Fibroblast of lung (primary cell): Measurements from ENCODE around the gene TRPM3. TPM values are rescaled to one million over a fixed set of nuclear protein-coding genes. Genes with fewer than 3 reads are reported as not detected.

Source experiments
- DNase-seq, 2 donors: peaks; one replicate each; pipeline versions ENCODE4 v3.0.0 to v3.0.0-alpha.2; 2010; ENCODE audit warnings: low read depth in 2 of 2
- H2AFZ ChIP-seq: 2 replicates; pipeline ENCODE4 v1.5.1; 2012; ENCODE audit warnings: low read length, control low read depth, inconsistent platforms
- H3K27ac ChIP-seq: 2 replicates; pipeline ENCODE4 v1.5.1; 2011; ENCODE audit warnings: low read length, control low read depth; ENCODE audit not compliant: insufficient read depth
- H3K27me3 ChIP-seq: 2 replicates; pipeline ENCODE4 v1.5.1; 2011; ENCODE audit warnings: mild to moderate bottlenecking, low read length; ENCODE audit not compliant: control insufficient read depth, insufficient read depth
- H3K36me3 ChIP-seq: 2 replicates; pipeline ENCODE4 v1.5.1; 2011; ENCODE audit warnings: low read length; ENCODE audit not compliant: control insufficient read depth, insufficient read depth
- H3K4me1 ChIP-seq: 2 replicates; pipeline ENCODE4 v1.5.1; 2011; ENCODE audit warnings: low read length; ENCODE audit not compliant: control insufficient read depth, insufficient read depth; ENCODE audit errors: extremely low read depth
- H3K4me2 ChIP-seq: 2 replicates; pipeline ENCODE4 v1.5.1; 2011; ENCODE audit warnings: low read length, control low read depth; ENCODE audit not compliant: insufficient read depth; ENCODE audit errors: extremely low read depth
- H3K4me3 ChIP-seq, 4 experiments: fragments of 200-600 bp in 1 of 4; sonication (generic) in 1 of 4; replicated peaks in 1 of 4; 2 replicates each; pipeline ENCODE4 v1.5.1; 2011 to 2016; ENCODE audit warnings: low read length in 4 of 4, low read depth in 3 of 4, mild to moderate bottlenecking in 3 of 4, control low read depth in 2 of 4, inconsistent platforms in 1 of 4, mixed read lengths in 1 of 4; ENCODE audit not compliant: insufficient read depth in 1 of 4; ENCODE audit errors: control extremely low read depth in 1 of 4
- H3K79me2 ChIP-seq: 2 replicates; pipeline ENCODE4 v1.5.1; 2012; ENCODE audit warnings: mild to moderate bottlenecking, low read length, inconsistent platforms; ENCODE audit not compliant: control insufficient read depth, insufficient read depth
- H3K9ac ChIP-seq: 2 replicates; pipeline ENCODE4 v1.5.1; 2011; ENCODE audit warnings: mild to moderate bottlenecking, low read length, control low read depth; ENCODE audit not compliant: insufficient read depth
- H3K9me3 ChIP-seq: 2 replicates; pipeline ENCODE4 v1.5.1; 2012; ENCODE audit warnings: low read depth, low read length; ENCODE audit not compliant: control insufficient read depth, insufficient read depth
- H4K20me1 ChIP-seq: 2 replicates; pipeline ENCODE4 v1.5.1; 2011; ENCODE audit warnings: low read length; ENCODE audit not compliant: control insufficient read depth, insufficient read depth; ENCODE audit errors: extremely low read depth
- EZH2 ChIP-seq: IDR thresholded peaks from 2 replicates; pipeline ENCODE4 v1.5.1; 2012; ENCODE audit warnings: low read length, control low read depth, mild to moderate bottlenecking; ENCODE audit errors: missing control alignments
- polyA plus RNA-seq, 2 donors: library from polyadenylated mRNA; depleted of rRNA in 1 of 2; stranded (reverse) in 1 of 2; unstranded in 1 of 2; fragments of >200 nt; gene quantifications; 2 replicates each; pipeline ENCODE4 v1.2.1, GENCODE V29; 2011 to 2012; ENCODE audit warnings: missing spikeins in 1 of 2
- total RNA-seq: library from RNA; depleted of rRNA; stranded (reverse); fragments of >200 nt; gene quantifications from 2 replicates; pipeline ENCODE4 v1.2.1, GENCODE V29; 2014
- TF ChIP-seq, protein P1 (sequence below), 2 donors: IDR thresholded peaks in 1 of 2; conservative IDR thresholded peaks in 1 of 2; 1 replicate in 1 of 2; 2 replicates in 1 of 2; pipeline ENCODE4 v1.5.1; 2011 to 2012; ENCODE audit warnings: low read length in 2 of 2, control low read depth in 1 of 2, inconsistent platforms in 1 of 2, low read depth in 1 of 2, mild to moderate bottlenecking in 1 of 2

The TRPM3 gene
- total and polyA plus RNA-seq, 2 donors (not counting 1 experiment from before 2014, with no cell fraction given), result 0.05 to 0.50 TPM

DNA sequence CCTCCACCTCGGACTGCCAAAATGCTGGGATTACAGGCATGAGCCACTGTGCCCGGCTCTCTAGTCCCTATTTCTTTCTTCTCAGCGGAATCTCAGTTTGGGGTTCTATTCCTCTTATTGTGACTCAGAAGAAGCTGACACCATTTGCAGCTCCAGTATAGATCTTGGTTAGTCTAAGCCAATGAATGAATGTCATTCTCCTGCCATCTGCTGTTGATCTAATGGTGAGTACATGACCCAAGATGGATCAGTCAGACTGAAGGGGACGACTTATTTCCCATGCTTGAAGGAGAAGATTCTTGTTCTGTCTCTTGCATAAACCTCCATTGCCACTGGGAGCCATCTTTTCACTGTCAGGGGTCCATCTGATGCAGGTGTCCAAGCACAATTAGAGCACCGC is 630.9 kb downstream of the TRPM3 start:
- Histone ChIP-seq H3K4me3 (no peak overlapping the region), H3K27me3 (no peaks in the 10 kb centered on the region), H3K27ac (no peak overlapping the region), H3K79me2 (no peaks in the 10 kb centered on the region), H3K9ac (no peak overlapping the region), H3K36me3 (no peaks in the 10 kb centered on the region), H3K4me2 (no peak overlapping the region), H3K9me3 (no peaks in the 10 kb centered on the region), H3K4me1 (no peaks in the 10 kb centered on the region), H2AFZ (no peak overlapping the region), H4K20me1 (no peaks in the 10 kb centered on the region)
- TF ChIP-seq, protein P1, sequence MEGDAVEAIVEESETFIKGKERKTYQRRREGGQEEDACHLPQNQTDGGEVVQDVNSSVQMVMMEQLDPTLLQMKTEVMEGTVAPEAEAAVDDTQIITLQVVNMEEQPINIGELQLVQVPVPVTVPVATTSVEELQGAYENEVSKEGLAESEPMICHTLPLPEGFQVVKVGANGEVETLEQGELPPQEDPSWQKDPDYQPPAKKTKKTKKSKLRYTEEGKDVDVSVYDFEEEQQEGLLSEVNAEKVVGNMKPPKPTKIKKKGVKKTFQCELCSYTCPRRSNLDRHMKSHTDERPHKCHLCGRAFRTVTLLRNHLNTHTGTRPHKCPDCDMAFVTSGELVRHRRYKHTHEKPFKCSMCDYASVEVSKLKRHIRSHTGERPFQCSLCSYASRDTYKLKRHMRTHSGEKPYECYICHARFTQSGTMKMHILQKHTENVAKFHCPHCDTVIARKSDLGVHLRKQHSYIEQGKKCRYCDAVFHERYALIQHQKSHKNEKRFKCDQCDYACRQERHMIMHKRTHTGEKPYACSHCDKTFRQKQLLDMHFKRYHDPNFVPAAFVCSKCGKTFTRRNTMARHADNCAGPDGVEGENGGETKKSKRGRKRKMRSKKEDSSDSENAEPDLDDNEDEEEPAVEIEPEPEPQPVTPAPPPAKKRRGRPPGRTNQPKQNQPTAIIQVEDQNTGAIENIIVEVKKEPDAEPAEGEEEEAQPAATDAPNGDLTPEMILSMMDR (conservative IDR thresholded peaks at IDR 0.05 in 1 of 2, IDR thresholded peaks at IDR 0.05 in 1 of 2; ENCODE audit: low read depth in 1 of 2, low read length in 2 of 2), result no peak
- no peak for TF ChIP-seq EZH2
- DNase-seq, result no peak

DNA sequence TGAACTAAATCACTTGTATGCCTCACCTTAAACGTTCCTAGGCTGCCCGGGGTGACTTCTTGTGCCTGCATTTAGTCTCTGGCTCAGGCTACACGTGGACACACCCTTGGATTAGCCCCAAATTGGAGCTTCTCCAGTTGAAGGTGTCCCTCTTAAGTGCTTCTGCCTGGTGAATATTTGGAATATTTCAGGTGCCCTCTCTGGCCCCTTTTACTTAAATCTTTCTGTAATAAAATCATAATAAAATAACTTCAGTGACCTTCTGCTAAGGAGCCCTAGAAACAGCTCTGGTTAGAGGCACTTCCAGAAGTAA is 632.7 kb downstream of the TRPM3 start:
- no peaks in the 10 kb centered on the region for H4K20me1 ChIP-seq
- H3K79me2 ChIP-seq, result no peaks in the 10 kb centered on the region
- H3K4me3 ChIP-seq, result no peak overlapping the region
- no peak overlapping the region for H3K4me2 ChIP-seq
- peak in 1 of 2 donors; percentile 19 for DNase-seq
- no peak overlapping the region for H3K27ac ChIP-seq
- TF ChIP-seq, protein P1 (conservative IDR thresholded peaks at IDR 0.05 in 1 of 2, IDR thresholded peaks at IDR 0.05 in 1 of 2; ENCODE audit: low read depth in 1 of 2, low read length in 2 of 2), result no peak
- TF ChIP-seq EZH2, result no peak
- no peak overlapping the region for H2AFZ ChIP-seq
- H3K27me3 ChIP-seq, result no peaks in the 10 kb centered on the region
- no peak overlapping the region for H3K9ac ChIP-seq
- H3K4me1 ChIP-seq, result no peaks in the 10 kb centered on the region
- no peaks in the 10 kb centered on the region for H3K36me3 ChIP-seq
- H3K9me3 ChIP-seq, result no peaks in the 10 kb centered on the region

DNA sequence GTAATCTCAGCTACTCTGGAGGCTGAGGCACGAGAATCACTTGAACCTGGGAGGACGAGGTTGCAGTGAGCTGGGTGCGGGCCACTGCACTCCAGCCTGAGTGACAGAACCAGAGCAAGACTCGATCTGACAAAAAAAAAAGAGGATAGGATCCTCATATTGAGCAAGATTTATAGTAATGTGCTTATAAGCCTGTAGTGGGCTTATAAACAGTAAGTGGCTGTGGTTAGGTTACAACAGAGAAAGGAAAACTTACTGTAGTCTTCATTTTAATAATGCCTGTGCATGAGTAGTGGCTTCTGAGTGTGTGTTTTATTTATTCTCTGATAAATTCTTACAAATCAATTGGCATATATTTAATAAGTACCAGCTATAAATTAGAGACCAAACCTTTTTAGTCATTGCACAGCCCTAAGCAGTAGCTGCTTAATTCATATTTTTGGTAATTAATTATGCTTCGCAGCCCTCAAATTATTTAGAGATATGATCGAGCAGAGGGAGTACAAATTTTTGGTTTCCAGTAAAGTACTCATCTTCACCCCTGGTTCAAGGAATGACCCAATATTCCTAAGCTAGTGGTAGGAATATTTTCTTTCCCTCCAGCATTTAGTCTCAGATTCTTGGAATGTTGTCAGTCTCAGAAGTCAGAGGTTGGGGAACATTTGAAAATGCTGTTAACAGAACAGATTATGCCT is 633.2 kb downstream of the TRPM3 start:
- no peaks in the 10 kb centered on the region for H3K27me3 ChIP-seq
- H3K4me3 ChIP-seq, result no peak overlapping the region
- H3K9ac ChIP-seq, result no peak overlapping the region
- no peak overlapping the region for H2AFZ ChIP-seq
- no peak for DNase-seq
- H3K79me2 ChIP-seq, result no peaks in the 10 kb centered on the region
- H3K9me3 ChIP-seq, result no peaks in the 10 kb centered on the region
- H3K4me1 ChIP-seq, result no peaks in the 10 kb centered on the region
- H3K4me2 ChIP-seq, result no peak overlapping the region
- no peaks in the 10 kb centered on the region for H3K36me3 ChIP-seq
- H3K27ac ChIP-seq, result no peak overlapping the region
- H4K20me1 ChIP-seq, result no peaks in the 10 kb centered on the region
- TF ChIP-seq, protein P1 (conservative IDR thresholded peaks at IDR 0.05 in 1 of 2, IDR thresholded peaks at IDR 0.05 in 1 of 2; ENCODE audit: low read depth in 1 of 2, low read length in 2 of 2), result no peak
- no peak for TF ChIP-seq EZH2
